GM20000 (cell line): Measurements from ENCODE around the gene CCDC38.

Experiments
- DNase-seq: peaks from one replicate; pipeline ENCODE4 v3.0.0; 2012; ENCODE audit warnings: low spot score
- CTCF ChIP-seq: IDR thresholded peaks from 2 replicates; pipeline ENCODE4 v1.5.1; 2012; ENCODE audit warnings: mild to moderate bottlenecking, control low read depth; ENCODE audit errors: extremely low read depth, missing control alignments

CCDC38 gene

GRCh38 chr12:95959107-95959506 lies 16.7 kb upstream of the CCDC38 start:
- DNase-seq, result no peak
- no peak for TF ChIP-seq CTCF

- DNase-seq, result no peak
- TF ChIP-seq CTCF, result no peak
Measured at GRCh38 chr12:95956557-95957145, 14.2 kb upstream of the CCDC38 start.

GRCh38 chr12:95955549-95956159 lies 13.2 kb upstream of the CCDC38 start:
- no peak for TF ChIP-seq CTCF
- DNase-seq, result no peak

GRCh38 chr12:95953000-95953399 lies 10.6 kb upstream of the CCDC38 start:
- TF ChIP-seq CTCF, result no peak
- no peak for DNase-seq

GRCh38 chr12:95951515-95951914 lies 9.1 kb upstream of the CCDC38 start:
- TF ChIP-seq CTCF, result no peak
- no peak for DNase-seq

- no peak for DNase-seq
- no peak for TF ChIP-seq CTCF
Measured at GRCh38 chr12:95949477-95950206, 7.2 kb upstream of the CCDC38 start.

GRCh38 chr12:95944108-95944704 lies 1.8 kb upstream of the CCDC38 start:
- no peak for DNase-seq
- TF ChIP-seq CTCF, result no peak
